Esophagus squamous epithelium (tissue), 4 donors: ENCODE measurements around the gene LIN7B.

ENCODE experiments used
- CTCF ChIP-seq, 6 experiments: fragments of 450-650 bp in 4 of 6; fragments of 200-600 bp in 2 of 6; sonication (generic) in 2 of 6; IDR thresholded peaks; one replicate each; pipeline ENCODE4 v1.5.1; 2016 to 2019; ENCODE audit warnings: antibody characterized with exemption in 6 of 6, mild to moderate bottlenecking in 4 of 6, moderate library complexity in 4 of 6
- POLR2A ChIP-seq, 4 donors: fragments of 450-650 bp; IDR thresholded peaks; one replicate each; pipeline ENCODE4 v1.6.1; 2017; ENCODE audit warnings: antibody characterized with exemption in 4 of 4, mild to moderate bottlenecking in 4 of 4, moderate library complexity in 3 of 4

- TF ChIP-seq POLR2A (IDR thresholded peaks at IDR 0.05) (no peak), CTCF (IDR thresholded peaks at IDR 0.05) (no peak)
Observed at GRCh38 chr19:49071860-49072547, 42.2 kb upstream of the LIN7B start.
